ENCODE results near the gene ADH5. TPM values are rescaled to one million over a fixed set of nuclear protein-coding genes. Genes with fewer than 3 reads are reported as not detected.
"Not testable (repeated sequence)": the region's sequence is repeated elsewhere in the genome, so short reads cannot be mapped to it uniquely, and the experiment has no call there.

The ADH5 gene
- total and polyA plus RNA-seq, 2 donors (not counting 1 experiment from before 2014, with no cell fraction given) = 23.9 to 65.6 TPM

DNA sequence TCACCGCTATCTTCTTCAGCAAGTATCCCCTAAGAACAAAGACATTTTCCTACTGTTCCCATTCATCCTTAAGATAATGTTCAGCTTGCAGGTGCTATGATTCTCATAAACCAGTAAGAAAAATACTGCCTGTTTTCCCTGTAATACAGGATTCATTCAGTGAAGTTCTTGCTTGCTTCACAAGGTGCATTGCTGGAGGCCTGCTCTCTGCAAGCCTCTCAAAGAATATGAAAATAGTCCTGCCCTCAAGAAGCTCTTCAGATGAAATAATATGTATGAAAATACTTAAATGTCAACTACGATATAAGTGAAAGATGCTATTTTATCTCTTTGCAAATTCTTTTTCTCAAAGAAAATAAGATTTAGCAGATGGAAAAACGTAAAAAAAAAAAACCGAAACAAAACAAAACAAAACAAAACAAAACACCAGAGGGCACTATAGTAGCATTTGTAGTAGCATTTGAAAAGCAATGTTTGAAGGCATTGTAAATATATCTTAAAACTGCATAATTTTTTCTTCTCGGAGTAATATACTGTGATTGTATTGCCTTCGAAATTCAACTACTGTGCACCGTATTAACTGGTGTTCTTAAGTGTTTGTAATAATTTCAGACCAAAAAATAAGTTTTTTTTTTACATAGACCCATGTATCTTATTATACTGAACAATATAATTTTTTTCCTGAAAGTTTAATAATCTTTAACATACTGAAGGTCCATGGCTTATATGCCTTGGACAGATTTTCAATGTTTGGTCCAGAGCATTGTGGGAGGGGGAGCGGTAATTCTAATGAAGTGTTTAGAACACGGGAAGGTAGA is 29.5 kb upstream of the ADH5 start:
- ATAC-seq (ENCODE audit: low read depth) = no peak
- no peak overlapping the region for H3K27ac Mint-ChIP-seq
- no CpG with 5 or more reads among the region's 9 CpGs for WGBS (ENCODE audit: insufficient coverage)
- intact Hi-C loops (cut with micrococcal nuclease) = loop anchor here (2.0 kb wide), 1 partner anchor 345 kb away; no protein-coding TSS in a partner anchor
- H3K27me3 Mint-ChIP-seq = peaks cover 4% of the 10 kb centered on the region
- Histone ChIP-seq H3K4me3 (ENCODE audit: control extremely low read depth in 1 of 5, extremely low read depth in 1 of 5, insufficient read depth in 1 of 5, low read depth in 2 of 5, low read length in 4 of 5) (no peak overlapping the region), H3K36me3 (replicated peaks in 1 of 2; ENCODE audit: control extremely low read depth in 1 of 2, control insufficient read depth in 1 of 2, extremely low read depth in 1 of 2, insufficient read depth in 2 of 2, low read length in 1 of 2) (no peaks in the 10 kb centered on the region), H3K9ac (ENCODE audit: low read length) (no peak overlapping the region), H3K27me3 (replicated peaks in 1 of 4; ENCODE audit: control extremely low read depth in 1 of 4, control insufficient read depth in 3 of 4, insufficient read depth in 4 of 4, low read length in 3 of 4) (peaks cover 0 to 3% (median 0%) of the 10 kb centered on the region in 4 experiments), H3K4me1 (ENCODE audit: control insufficient read depth in 2 of 2, insufficient read depth in 2 of 2, low read length in 2 of 2) (no peaks in the 10 kb centered on the region), H3K9me3 (ENCODE audit: control extremely low read depth in 1 of 3, control insufficient read depth in 2 of 3, insufficient read depth in 1 of 3, low read length in 2 of 3) (peaks cover 0 to 1% (median 0%) of the 10 kb centered on the region in 3 donors), H3K27ac (ENCODE audit: low read length in 2 of 2) (no peak overlapping the region), H3K4me2 (replicated peaks; ENCODE audit: low read depth, low read length, poor library complexity, severe bottlenecking) (no peak overlapping the region), H4K20me1 (ENCODE audit: control insufficient read depth, insufficient read depth, low read length, poor library complexity, severe bottlenecking) (no peaks in the 10 kb centered on the region), H3K79me2 (ENCODE audit: control insufficient read depth, insufficient read depth, low read length) (no peaks in the 10 kb centered on the region), H2AFZ (ENCODE audit: insufficient read depth, low read depth, low read length, poor library complexity, severe bottlenecking) (no peak overlapping the region)
- ChIA-PET POLR2A (no interaction called here), CTCF (interaction anchor here (0.7 kb wide), 2 partner anchors 285 to 339 kb away, joined by 3 to 4 read pairs; no protein-coding TSS in a partner anchor)
- TF ChIP-seq CTCF (IDR thresholded peaks at IDR 0.05) = peak; percentile 41
- TF ChIP-seq EZH2 (IDR thresholded peaks at IDR 0.05; ENCODE audit: borderline replicate concordance, insufficient read depth, low read depth, low read length, poor library complexity, severe bottlenecking) = no peak
- no peaks in the 10 kb centered on the region for H3K9me3 Mint-ChIP-seq (ENCODE audit: insufficient read depth)
- peak; percentile 11 for DNase-seq
- no peak overlapping the region for H3K4me3 Mint-ChIP-seq
- H3K4me1 Mint-ChIP-seq = no peaks in the 10 kb centered on the region

DNA sequence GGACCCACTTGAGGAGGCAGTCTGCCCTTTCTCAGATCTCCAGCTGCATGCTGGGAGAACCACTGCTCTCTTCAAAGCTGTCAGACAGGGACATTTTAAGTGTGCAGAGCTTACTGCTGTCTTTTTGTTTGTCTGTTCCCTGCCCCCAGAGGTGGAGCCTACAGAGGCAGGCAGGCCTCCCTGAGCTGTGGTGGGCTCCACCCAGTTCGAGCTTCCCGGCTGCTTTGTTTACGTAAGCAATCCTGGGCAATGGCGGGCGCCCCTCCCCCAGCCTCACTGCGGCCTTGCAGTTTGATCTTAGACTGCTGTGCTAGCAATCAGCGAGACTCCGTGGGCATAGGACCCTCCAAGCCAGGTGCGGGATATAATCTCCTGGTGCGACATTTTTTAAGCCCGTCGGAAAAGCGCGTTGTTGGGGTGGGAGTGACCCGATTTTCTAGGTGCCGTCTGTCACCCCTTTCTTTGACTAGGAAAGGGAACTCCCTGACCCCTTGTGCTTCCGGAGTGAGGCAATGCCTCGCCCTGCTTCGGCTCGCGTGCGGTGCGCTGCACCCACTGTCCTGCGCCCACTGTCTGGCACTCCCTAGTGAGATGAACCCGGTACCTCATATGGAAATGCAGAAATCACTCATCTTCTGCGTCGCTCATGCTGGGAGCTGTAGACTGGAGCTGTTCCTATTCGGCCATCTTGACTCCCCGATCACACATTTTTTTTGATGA is 28.7 kb upstream of the ADH5 start:
- H3K36me3 ChIP-seq (replicated peaks in 1 of 2; ENCODE audit: control extremely low read depth in 1 of 2, control insufficient read depth in 1 of 2, extremely low read depth in 1 of 2, insufficient read depth in 2 of 2, low read length in 1 of 2); DNase-seq; H2AFZ ChIP-seq (ENCODE audit: insufficient read depth, low read depth, low read length, poor library complexity, severe bottlenecking); ATAC-seq (ENCODE audit: low read depth); intact Hi-C loops (cut with micrococcal nuclease); H4K20me1 ChIP-seq (ENCODE audit: control insufficient read depth, insufficient read depth, low read length, poor library complexity, severe bottlenecking); H3K9ac ChIP-seq (ENCODE audit: low read length); H3K9me3 ChIP-seq (ENCODE audit: control extremely low read depth in 1 of 3, control insufficient read depth in 2 of 3, insufficient read depth in 1 of 3, low read length in 2 of 3); H3K27ac Mint-ChIP-seq; H3K4me3 Mint-ChIP-seq; H3K27me3 ChIP-seq (replicated peaks in 1 of 4; ENCODE audit: control extremely low read depth in 1 of 4, control insufficient read depth in 3 of 4, insufficient read depth in 4 of 4, low read length in 3 of 4); H3K4me3 ChIP-seq (ENCODE audit: control extremely low read depth in 1 of 5, extremely low read depth in 1 of 5, insufficient read depth in 1 of 5, low read depth in 2 of 5, low read length in 4 of 5); H3K79me2 ChIP-seq (ENCODE audit: control insufficient read depth, insufficient read depth, low read length); H3K4me1 Mint-ChIP-seq; H3K4me2 ChIP-seq (replicated peaks; ENCODE audit: low read depth, low read length, poor library complexity, severe bottlenecking); H3K27me3 Mint-ChIP-seq; H3K9me3 Mint-ChIP-seq (ENCODE audit: insufficient read depth); H3K27ac ChIP-seq (ENCODE audit: low read length in 2 of 2); H3K4me1 ChIP-seq (ENCODE audit: control insufficient read depth in 2 of 2, insufficient read depth in 2 of 2, low read length in 2 of 2); POLR2A ChIA-PET: not testable (repeated sequence)
- CTCF ChIA-PET = interaction anchor here (0.7 kb wide), 2 partner anchors 286 to 340 kb away, joined by 3 to 4 read pairs; no protein-coding TSS in a partner anchor
- WGBS (ENCODE audit: insufficient coverage) = over 99% methylated on average over 21 of the region's 29 CpGs

DNA sequence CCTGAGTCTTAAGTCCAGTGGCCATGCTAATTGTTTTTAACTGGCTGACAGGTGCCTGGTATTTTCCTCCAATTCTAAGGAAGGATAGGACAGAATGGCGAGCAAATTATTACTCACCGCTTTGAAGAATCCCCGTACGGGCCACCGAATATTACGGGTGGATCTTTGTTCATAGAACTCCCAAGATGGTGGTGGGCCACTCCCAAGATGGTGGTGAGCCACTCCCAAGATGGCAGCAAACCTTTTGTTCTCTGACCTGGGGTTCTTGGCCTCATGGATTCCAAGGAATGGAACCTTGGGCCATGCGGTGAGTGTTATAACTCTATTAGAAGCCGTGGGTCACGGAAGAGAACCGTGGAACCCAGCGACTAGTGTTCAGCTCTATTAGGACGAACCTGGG is 20.7 kb upstream of the ADH5 start:
- H3K79me2 ChIP-seq (ENCODE audit: control insufficient read depth, insufficient read depth, low read length); POLR2A ChIA-PET; H3K27me3 Mint-ChIP-seq; H3K4me3 Mint-ChIP-seq; H3K9ac ChIP-seq (ENCODE audit: low read length); H3K4me3 ChIP-seq (ENCODE audit: control extremely low read depth in 1 of 5, extremely low read depth in 1 of 5, insufficient read depth in 1 of 5, low read depth in 2 of 5, low read length in 4 of 5); intact Hi-C loops (cut with micrococcal nuclease); H3K9me3 ChIP-seq (ENCODE audit: control extremely low read depth in 1 of 3, control insufficient read depth in 2 of 3, insufficient read depth in 1 of 3, low read length in 2 of 3); H3K27ac ChIP-seq (ENCODE audit: low read length in 2 of 2); CTCF ChIA-PET; H3K27me3 ChIP-seq (replicated peaks in 1 of 4; ENCODE audit: control extremely low read depth in 1 of 4, control insufficient read depth in 3 of 4, insufficient read depth in 4 of 4, low read length in 3 of 4); H3K4me2 ChIP-seq (replicated peaks; ENCODE audit: low read depth, low read length, poor library complexity, severe bottlenecking); H3K4me1 ChIP-seq (ENCODE audit: control insufficient read depth in 2 of 2, insufficient read depth in 2 of 2, low read length in 2 of 2); H2AFZ ChIP-seq (ENCODE audit: insufficient read depth, low read depth, low read length, poor library complexity, severe bottlenecking); H3K36me3 ChIP-seq (replicated peaks in 1 of 2; ENCODE audit: control extremely low read depth in 1 of 2, control insufficient read depth in 1 of 2, extremely low read depth in 1 of 2, insufficient read depth in 2 of 2, low read length in 1 of 2); H3K27ac Mint-ChIP-seq; H3K9me3 Mint-ChIP-seq (ENCODE audit: insufficient read depth); H4K20me1 ChIP-seq (ENCODE audit: control insufficient read depth, insufficient read depth, low read length, poor library complexity, severe bottlenecking); H3K4me1 Mint-ChIP-seq; DNase-seq; ATAC-seq (ENCODE audit: low read depth): not testable (repeated sequence)
- 90% methylated on average over 12 of the region's 12 CpGs for WGBS (ENCODE audit: insufficient coverage)
